Esophagus squamous epithelium (tissue), 4 donors: ENCODE data around the gene MAP3K20.

Experiments used
- CTCF ChIP-seq, 6 experiments: fragments of 450-650 bp in 4 of 6; fragments of 200-600 bp in 2 of 6; sonication (generic) in 2 of 6; IDR thresholded peaks; one replicate each; pipeline ENCODE4 v1.5.1; 2016 to 2019; ENCODE audit warnings: antibody characterized with exemption in 6 of 6, mild to moderate bottlenecking in 4 of 6, moderate library complexity in 4 of 6
- POLR2A ChIP-seq, 4 donors: fragments of 450-650 bp; IDR thresholded peaks; one replicate each; pipeline ENCODE4 v1.6.1; 2017; ENCODE audit warnings: antibody characterized with exemption in 4 of 4, mild to moderate bottlenecking in 4 of 4, moderate library complexity in 3 of 4

- no peak for TF ChIP-seq CTCF (IDR thresholded peaks at IDR 0.05)
- no peak for TF ChIP-seq POLR2A (IDR thresholded peaks at IDR 0.05)
Observed at GRCh38 chr2:173231042-173231441, 155.4 kb downstream of the MAP3K20 start.
